AG04449 (cell line): ENCODE data around the gene KRTAP10-3.
"Not testable (repeated sequence)": the region's sequence is repeated elsewhere in the genome, so short reads cannot be mapped to it uniquely, and the experiment has no call there.

Experiments
- CTCF ChIA-PET: fragments of 350-600 bp; formaldehyde crosslinking; extraction: SDS; loops from one replicate; lab custom pipeline; 2021; ENCODE audit warnings: antibody characterized with exemption; lab: Yijun Ruan, JAX
- POLR2A ChIA-PET: fragments of 400-600, 350-600 bp; formaldehyde crosslinking; extraction: SDS; loops from one replicate; lab custom pipeline; 2020; ENCODE audit warnings: antibody characterized with exemption, inconsistent platforms; lab: Yijun Ruan, JAX
- DNase-seq: peaks from one replicate; pipeline ENCODE4 v3.0.0-alpha.2; 2010; ENCODE audit warnings: low read depth, low spot score
- H3K4me3 ChIP-seq: 2 replicates; pipeline ENCODE4 v1.5.1; 2011; ENCODE audit warnings: low read depth, mild to moderate bottlenecking, control low read depth, low read length
- CTCF ChIP-seq: IDR thresholded peaks from one replicate; pipeline ENCODE4 v1.5.1; 2011; ENCODE audit warnings: mild to moderate bottlenecking, moderate library complexity, low read length, control low read depth, inconsistent platforms; ENCODE audit not compliant: insufficient read depth; ENCODE audit errors: missing control alignments

KRTAP10-3 gene

GRCh38 chr21:44550807-44551206 lies 7.8 kb downstream of the KRTAP10-3 start:
- no peak for DNase-seq

GRCh38 chr21:44550285-44550684 lies 8.3 kb downstream of the KRTAP10-3 start:
- CTCF ChIA-PET, POLR2A ChIA-PET, DNase-seq, H3K4me3 ChIP-seq: not testable (repeated sequence)

More at GRCh38 chr21:44550807-44551206, 7.8 kb downstream of the KRTAP10-3 start:
- no peak for TF ChIP-seq CTCF
- H3K4me3 ChIP-seq: no peak overlapping the region
- POLR2A ChIA-PET: no interaction called here
- CTCF ChIA-PET: no interaction called here

- ChIA-PET CTCF (no interaction called here), POLR2A (no interaction called here)
- H3K4me3 ChIP-seq: no peak overlapping the region
- no peak for DNase-seq
- no peak for TF ChIP-seq CTCF
Measured at GRCh38 chr21:44549525-44550211, 8.9 kb downstream of the KRTAP10-3 start.

- no peak for DNase-seq
- CTCF ChIA-PET: no interaction called here
- POLR2A ChIA-PET: no interaction called here
Measured at GRCh38 chr21:44548922-44549321, 9.7 kb downstream of the KRTAP10-3 start.

GRCh38 chr21:44548381-44548780 lies 10.2 kb downstream of the KRTAP10-3 start:
- POLR2A ChIA-PET: no interaction called here
- TF ChIP-seq CTCF: no peak
- CTCF ChIA-PET: no interaction called here
- no peak overlapping the region for H3K4me3 ChIP-seq
- no peak for DNase-seq

More at GRCh38 chr21:44548922-44549321, 9.7 kb downstream of the KRTAP10-3 start:
- TF ChIP-seq CTCF: no peak
- H3K4me3 ChIP-seq: no peak overlapping the region

- H3K4me3 ChIP-seq: no peak overlapping the region
- ChIA-PET POLR2A (no interaction called here), CTCF (no interaction called here)
- TF ChIP-seq CTCF: no peak
- DNase-seq: no peak
Measured at GRCh38 chr21:44547656-44548331, 10.8 kb downstream of the KRTAP10-3 start.
